H1 (cell line): ENCODE results near the gene TBC1D7. TPM values are rescaled to one million over a fixed set of nuclear protein-coding genes. Genes with fewer than 3 reads are reported as not detected.
A peak's percentile ranks its signal among the peaks of the same experiment; 100 is the strongest.

Source experiments
- CTCF ChIA-PET: fragments of 300-600 bp; sonication (Branson Sonifier 250); formaldehyde crosslinking; loops from one replicate; lab custom pipeline; 2021; ENCODE audit not compliant: partially characterized antibody; lab: Charles Lee
- POLR2A ChIA-PET: fragments of 300-600 bp; sonication (Branson Sonifier 250); formaldehyde crosslinking; loops from one replicate; lab custom pipeline; 2021; ENCODE audit warnings: inconsistent platforms; ENCODE audit not compliant: partially characterized antibody; lab: Charles Lee
- DNase-seq, 2 experiments: peaks; one replicate each; pipeline versions ENCODE4 v3.0.0 to v3.0.0-alpha.2; 2010 to 2022; ENCODE audit warnings: low spot score in 2 of 2, low read depth in 1 of 2, mixed read lengths in 1 of 2
- FAIRE-seq: peaks from 2 replicates; lab custom pipeline; 2011; peaks lifted over from hg19 to GRCh38; lab: Jason Lieb, UNC
- H2AFZ ChIP-seq: 2 replicates; pipeline ENCODE4 v1.8.1; 2012; ENCODE audit warnings: low read length, inconsistent platforms
- H2AK5ac ChIP-seq: 2 replicates; pipeline ENCODE4 v1.6.1; 2013; ENCODE audit warnings: low read depth, low read length
- H2BK120ac ChIP-seq: replicated peaks from 2 replicates; pipeline ENCODE3; 2013; ENCODE audit warnings: low read depth, low read length, inconsistent platforms
- H2BK12ac ChIP-seq: 2 replicates; pipeline ENCODE4 v1.6.1; 2013; ENCODE audit warnings: low read depth, low read length
- H2BK15ac ChIP-seq: 2 replicates; pipeline ENCODE4 v1.6.1; 2013; ENCODE audit warnings: low read length
- H2BK20ac ChIP-seq: 2 replicates; pipeline ENCODE4 v1.6.1; 2013; ENCODE audit warnings: low read length
- H2BK5ac ChIP-seq: 2 replicates; pipeline ENCODE4 v1.6.1; 2013; ENCODE audit warnings: low read depth, low read length
- H3K14ac ChIP-seq: 2 replicates; pipeline ENCODE4 v1.6.1; 2013; ENCODE audit warnings: inconsistent platforms; ENCODE audit not compliant: insufficient read length
- H3K18ac ChIP-seq: 2 replicates; pipeline ENCODE4 v1.6.1; 2013; ENCODE audit warnings: low read length; ENCODE audit errors: extremely low read depth
- H3K23ac ChIP-seq: 2 replicates; pipeline ENCODE4 v1.6.1; 2013; ENCODE audit warnings: inconsistent platforms; ENCODE audit not compliant: insufficient read length
- H3K23me2 ChIP-seq: 2 replicates; pipeline ENCODE4 v1.6.1; 2013; ENCODE audit warnings: low read depth, low read length
- H3K27ac ChIP-seq: 2 replicates; pipeline ENCODE4 v1.6.1; 2011; ENCODE audit warnings: low read depth, low read length, inconsistent platforms
- H3K27me3 ChIP-seq, 4 experiments: replicated peaks in 1 of 4; 1 replicate in 1 of 4; 2 replicates in 3 of 4; pipeline versions ENCODE4 v1.6.1 to v1.8.1; 2011 to 2013; ENCODE audit warnings: low read length in 3 of 4, mild to moderate bottlenecking in 3 of 4, inconsistent platforms in 2 of 4, mixed read lengths in 2 of 4, moderate library complexity in 1 of 4; ENCODE audit not compliant: control insufficient read depth in 3 of 4, insufficient read depth in 3 of 4; ENCODE audit errors: extremely low read depth in 1 of 4
- H3K36me3 ChIP-seq, 4 experiments: 2 replicates each; pipeline versions ENCODE4 v1.6.1 to v1.8.1; 2011 to 2013; ENCODE audit warnings: mild to moderate bottlenecking in 4 of 4, low read length in 3 of 4, moderate library complexity in 2 of 4, control low read depth in 1 of 4, inconsistent platforms in 1 of 4; ENCODE audit not compliant: insufficient read depth in 4 of 4, control insufficient read depth in 2 of 4
- H3K4ac ChIP-seq: replicated peaks from 2 replicates; pipeline ENCODE3; 2013; ENCODE audit warnings: low read length, low read depth, mixed read lengths, inconsistent platforms; ENCODE audit not compliant: insufficient read length
- H3K4me1 ChIP-seq, 4 experiments: replicated peaks in 1 of 4; 1 replicate in 1 of 4; 2 replicates in 3 of 4; pipeline versions ENCODE4 v1.6.1 to v1.8.1; 2011 to 2013; ENCODE audit warnings: low read length in 3 of 4, inconsistent platforms in 2 of 4, mixed read lengths in 1 of 4; ENCODE audit not compliant: insufficient read depth in 4 of 4, control insufficient read depth in 3 of 4
- H3K4me2 ChIP-seq, 2 experiments: 2 replicates each; pipeline versions ENCODE4 v1.6.1 to v1.8.1; 2011 to 2013; ENCODE audit warnings: low read depth in 2 of 2, low read length in 2 of 2, control low read depth in 1 of 2, inconsistent platforms in 1 of 2, mild to moderate bottlenecking in 1 of 2; ENCODE audit not compliant: insufficient read depth in 1 of 2
- H3K4me3 ChIP-seq, 4 experiments: fragments of 200-600, 300-600 bp in 1 of 4; sonication (generic), shearing (Covaris generic), sonication (Bioruptor Twin) in 1 of 4; 2 replicates each; pipeline versions ENCODE4 v1.5.1 to v1.8.1; 2011 to 2016; ENCODE audit warnings: low read length in 4 of 4, low read depth in 3 of 4, control low read depth in 2 of 4, inconsistent platforms in 2 of 4, mild to moderate bottlenecking in 2 of 4, mixed read lengths in 1 of 4, moderate library complexity in 1 of 4; ENCODE audit not compliant: insufficient read depth in 2 of 4; ENCODE audit errors: extremely low read depth in 1 of 4
- H3K56ac ChIP-seq: replicated peaks from 2 replicates; pipeline ENCODE3; 2013; ENCODE audit warnings: low read depth, mild to moderate bottlenecking, mixed read lengths, low read length, inconsistent platforms; ENCODE audit not compliant: insufficient read length
- H3K79me1 ChIP-seq: 2 replicates; pipeline ENCODE4 v1.6.1; 2013; ENCODE audit warnings: low read depth, low read length, control low read depth
- H3K79me2 ChIP-seq, 2 experiments: 2 replicates each; pipeline versions ENCODE4 v1.6.1 to v1.8.1; 2012 to 2013; ENCODE audit warnings: low read length in 2 of 2, mild to moderate bottlenecking in 2 of 2, inconsistent platforms in 1 of 2; ENCODE audit not compliant: insufficient read depth in 2 of 2, control insufficient read depth in 1 of 2
- H3K9ac ChIP-seq, 4 experiments: replicated peaks in 1 of 4; 1 replicate in 1 of 4; 2 replicates in 3 of 4; pipeline versions ENCODE4 v1.6.1 to v1.8.1; 2011 to 2013; ENCODE audit warnings: low read depth in 3 of 4, low read length in 3 of 4, control low read depth in 2 of 4, mild to moderate bottlenecking in 2 of 4, moderate library complexity in 2 of 4, inconsistent platforms in 1 of 4; ENCODE audit errors: extremely low read depth in 1 of 4
- H3K9me3 ChIP-seq, 2 experiments: 2 replicates each; pipeline versions ENCODE4 v1.6.1 to v1.8.1; 2012 to 2013; ENCODE audit warnings: mild to moderate bottlenecking in 2 of 2, moderate library complexity in 2 of 2, control low read depth in 1 of 2, inconsistent platforms in 1 of 2, low read depth in 1 of 2, low read length in 1 of 2, mixed read lengths in 1 of 2; ENCODE audit not compliant: insufficient read depth in 2 of 2
- H4K20me1 ChIP-seq, 2 experiments: replicated peaks in 1 of 2; 2 replicates each; pipeline versions ENCODE3 to v1.8.1; 2011 to 2013; ENCODE audit warnings: inconsistent platforms in 2 of 2, low read length in 2 of 2, mild to moderate bottlenecking in 1 of 2; ENCODE audit not compliant: insufficient read depth in 2 of 2, control insufficient read depth in 1 of 2
- H4K5ac ChIP-seq: 2 replicates; pipeline ENCODE4 v1.6.1; 2013; ENCODE audit warnings: low read length, low read depth, mixed read lengths, inconsistent platforms; ENCODE audit not compliant: insufficient read length
- H4K8ac ChIP-seq: 2 replicates; pipeline ENCODE4 v1.8.0; 2013; ENCODE audit warnings: mild to moderate bottlenecking, moderate library complexity, low read length, inconsistent platforms; ENCODE audit not compliant: insufficient read depth; ENCODE audit errors: extremely low read depth
- H4K91ac ChIP-seq: replicated peaks from 2 replicates; pipeline ENCODE3; 2013; ENCODE audit warnings: low read length, mixed read lengths, inconsistent platforms; ENCODE audit not compliant: insufficient read length
- BACH1 ChIP-seq: IDR thresholded peaks from 2 replicates; pipeline ENCODE4 v1.6.1; 2012; ENCODE audit warnings: low read length, improper control_type of control experiment
- CTBP2 ChIP-seq: IDR thresholded peaks from 2 replicates; pipeline ENCODE4 v1.7.0; 2011; ENCODE audit warnings: borderline replicate concordance, mild to moderate bottlenecking, moderate library complexity, mixed read lengths, low read length; ENCODE audit not compliant: insufficient read depth, insufficient read length
- HDAC6 ChIP-seq: IDR thresholded peaks from one replicate; pipeline ENCODE4 v1.7.1; 2012; ENCODE audit warnings: low read depth, mild to moderate bottlenecking, inconsistent platforms, low read length, moderate library complexity
- JUN ChIP-seq: IDR thresholded peaks from 2 replicates; pipeline ENCODE4 v1.6.1; 2011; ENCODE audit warnings: low read depth, mild to moderate bottlenecking, improper control_type of control experiment, low read length
- KDM5A ChIP-seq: fragments of 200-600 bp; IDR thresholded peaks from 2 replicates; pipeline ENCODE4 v1.7.1; 2012; ENCODE audit warnings: mild to moderate bottlenecking, low read length, inconsistent platforms, mixed read lengths
- RXRA ChIP-seq: IDR thresholded peaks from 2 replicates; pipeline ENCODE4 v1.6.1; 2011; ENCODE audit warnings: low read depth, mild to moderate bottlenecking, low read length, moderate library complexity; ENCODE audit not compliant: insufficient read depth
- TAF7 ChIP-seq: optimal IDR thresholded peaks from 2 replicates; pipeline ENCODE3; 2011; ENCODE audit warnings: low read depth, mild to moderate bottlenecking, inconsistent platforms, low read length, moderate library complexity, borderline replicate concordance
- TCF12 ChIP-seq: IDR thresholded peaks from 2 replicates; pipeline ENCODE4 v1.6.1; 2011; ENCODE audit warnings: low read depth, mild to moderate bottlenecking, low read length
- YY1 ChIP-seq: IDR thresholded peaks from 2 replicates; pipeline ENCODE4 v1.6.1; 2011; ENCODE audit warnings: low read depth, mild to moderate bottlenecking, low read length
- WGBS, 2 experiments: shearing (Covaris generic) in 1 of 2; methylation state at CpG; one replicate each; pipeline versions ENCODE4 v1.1.6 to v1.1.7; 2013 to 2015; ENCODE audit warnings: low lambda C conversion rate in 2 of 2, mixed read lengths in 2 of 2, inconsistent platforms in 1 of 2, low coverage in 1 of 2, missing lambda C conversion rate in 1 of 2; ENCODE audit not compliant: insufficient replicate concordance in 2 of 2, insufficient coverage in 1 of 2, insufficient read length in 1 of 2; ENCODE audit errors: extremely low coverage in 1 of 2, missing lambda C conversion rate in 1 of 2; 5-methylcytosine and 5-hydroxymethylcytosine counted together
- long read RNA-seq, 2 experiments: library from RNA in 1 of 2; library from capped mRNA in 1 of 2; stranded (forward); transcript quantifications; one replicate each; pipeline ENCODE4 v2.0.0, GENCODE V29; 2021; ENCODE audit warnings: inconsistent platforms in 1 of 2
- polyA minus RNA-seq, 3 experiments: library from RNA; depleted of rRNA, polyadenylated mRNA; stranded (reverse); fragments of >200 nt; gene quantifications; 1 replicate in 2 of 3; 2 replicates in 1 of 3; pipeline ENCODE4 v1.2.3, GENCODE V29; 2011
- polyA plus RNA-seq, 7 experiments: library from polyadenylated mRNA; depleted of rRNA in 3 of 7; stranded (reverse) in 5 of 7; unstranded in 2 of 7; fragments of >200 nt in 5 of 7; fragments of 200-250 nt in 2 of 7; gene quantifications; 1 replicate in 5 of 7; 2 replicates in 1 of 7; 4 replicates in 1 of 7; pipeline versions ENCODE4 v1.2.1 to v1.2.3, GENCODE V29; 2011 to 2013; ENCODE audit warnings: missing spikeins in 2 of 7, mixed read lengths in 2 of 7
- total RNA-seq: library from RNA; stranded (reverse); fragmentation: NEBNext Ultra II Directional; extraction: Animal tissue kit (Norgen Biotek cat#: 25700); gene quantifications from 2 replicates; pipeline ENCODE4 v1.2.1, GENCODE V29; 2021

TBC1D7 gene
- 55.2 and 59.9 TPM in 2 replicates for total RNA-seq
- polyA plus RNA-seq (2011; rRNA removed), result 30.7 and 46.1 TPM in 2 replicates
- 43.5 TPM for polyA plus RNA-seq (2011; cell fraction: cytosol; rRNA removed)
- polyA plus RNA-seq (2011; cell fraction: nucleus; rRNA removed), result 33.7 TPM
- polyA plus RNA-seq (2012, experiment 1 of 2), result 53.1 to 66.6 TPM (median 55.8 TPM) in 4 replicates
- polyA plus RNA-seq (2012, experiment 2 of 2), result 45.9 TPM
- polyA plus RNA-seq (2013, experiment 1 of 2), result 46.1 TPM
- 47.4 TPM for polyA plus RNA-seq (2013, experiment 2 of 2)
- 91.4 and 92.0 TPM in 2 replicates for polyA minus RNA-seq (2011; rRNA and poly(A)+ RNA removed)
- polyA minus RNA-seq (2011; cell fraction: cytosol; rRNA and poly(A)+ RNA removed), result 15.1 TPM
- polyA minus RNA-seq (2011; cell fraction: nucleus; rRNA and poly(A)+ RNA removed), result 87.6 TPM
- long read RNA-seq, experiment 1, partial matches to known transcripts, result 9 of 58 reads
- long read RNA-seq, experiment 1, other reads (novel, unspliced or antisense), result 49 of 58 reads
- long read RNA-seq, experiment 2, transcript TBC1D7-202 (8 exons, 1,116 nt), result major isoform, 6 of 24 reads
- long read RNA-seq, experiment 2, partial matches to known transcripts, result 12 of 24 reads
- long read RNA-seq, experiment 2, other reads (novel, unspliced or antisense), result 3 of 24 reads

DNA sequence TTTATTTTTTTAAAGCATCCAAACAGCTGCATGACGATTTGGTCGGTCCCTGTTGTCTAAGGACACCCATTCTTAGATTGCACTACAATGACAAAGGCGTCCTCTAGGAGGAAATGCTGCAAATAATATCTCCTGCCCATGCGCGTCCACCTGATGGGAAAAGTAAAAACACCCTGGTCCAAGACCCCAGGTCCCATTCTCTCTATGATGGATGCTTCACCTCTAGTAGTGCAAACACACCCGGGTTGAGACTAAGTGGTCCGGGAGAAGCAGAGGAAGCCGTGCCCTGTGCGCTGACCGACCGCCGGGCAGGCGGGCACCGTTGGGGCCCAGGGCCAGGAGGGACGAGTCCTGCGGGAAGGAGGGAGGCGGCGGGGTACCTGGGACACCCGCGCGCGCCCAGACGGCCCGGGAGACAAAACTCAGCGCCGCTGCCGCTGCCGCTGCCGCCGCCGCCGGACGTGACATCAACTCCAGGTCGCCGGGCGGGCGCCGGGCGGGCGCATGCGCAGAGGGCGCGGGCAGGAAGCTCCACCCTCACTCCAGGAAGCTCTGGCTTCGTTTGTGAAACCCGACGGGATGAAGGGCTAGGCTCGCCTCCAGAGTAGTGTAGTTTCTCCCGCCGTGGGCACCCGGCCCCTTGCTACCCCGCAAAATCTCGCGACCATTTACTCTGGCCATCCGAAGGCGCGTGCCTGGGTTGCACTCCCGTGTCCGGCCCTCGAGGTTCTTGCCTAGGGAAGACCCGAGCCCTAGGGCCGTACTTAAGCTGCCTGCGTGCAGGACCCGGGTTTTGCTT is at the start of gene TBC1D7:
TBC1D7 (minus strand) TSS at position 462 of the 799 bp plus-strand sequence. CDS start 1,639 bp downstream, outside the sequence.
- Histone ChIP-seq H4K8ac (peak within 1 kb of the TSS; percentile 87), H3K79me1 (no peaks in the 10 kb centered on the region), H2BK12ac (no peak within 1 kb of the TSS), H3K14ac (no peak within 1 kb of the TSS), H3K27ac (peak within 1 kb of the TSS; percentile 82), H3K4me2 (peak within 1 kb of the TSS; percentile 76 to 89), H4K91ac (no peak within 1 kb of the TSS), H3K9ac (peak within 1 kb of the TSS; percentile 82 to 88 (median 86)), H2AFZ (peak within 1 kb of the TSS; percentile 91), H4K20me1 (no peaks in the 10 kb centered on the region), H4K5ac (peak within 1 kb of the TSS; percentile 62), H3K23me2 (peaks cover 10% of the 10 kb centered on the region), H3K4me3 (peak within 1 kb of the TSS; percentile 73 to 92 (median 90)), H2BK5ac (peak within 1 kb of the TSS; percentile 84; the same call in 1 of the 2 replicates), H3K56ac (peak within 1 kb of the TSS; percentile 74), H3K4ac (no peak within 1 kb of the TSS), H3K79me2 (peaks cover 0 to 22% of the 10 kb centered on the region in 2 experiments; a peak in 3 of 4 replicates), H2BK20ac (no peak within 1 kb of the TSS), H3K23ac (no peak within 1 kb of the TSS), H2BK15ac (no peak within 1 kb of the TSS), H2BK120ac (no peak within 1 kb of the TSS), H3K9me3 (no peaks in the 10 kb centered on the region), H2AK5ac (no peak within 1 kb of the TSS), H3K4me1 (no peaks in the 10 kb centered on the region; a peak in 1 of 7 replicates), H3K18ac (peak within 1 kb of the TSS; percentile 56; the same call in 1 of the 2 replicates), H3K36me3 (peaks cover 0 to 28% (median 21%) of the 10 kb centered on the region in 4 experiments; a peak in 7 of 8 replicates), H3K27me3 (no peaks in the 10 kb centered on the region)
- 3% methylated on average over 29 of the region's 63 CpGs; no CpG with 5 or more reads in 1 of the 2 experiments for WGBS, 2 experiments
- DNase-seq (peak; percentile 79 to 97), FAIRE-seq (no peak)
- CTCF ChIA-PET, result interaction anchor here (1.0 to 1.8 kb wide), 4 partner anchors 9 to 417 kb away, joined by 3 to 9 read pairs (median 4); partner anchors contain the start of genes NOL7 and SIRT5
- POLR2A ChIA-PET, result interaction anchor here (0.6 to 2.8 kb wide), 9 partner anchors 24 to 308 kb away, joined by 3 to 22 read pairs (median 4); partner anchors contain the start of genes GFOD1, NOL7 and SIRT5
- TF ChIP-seq KDM5A (no peak), JUN (no peak), CTBP2 (no peak), TAF7 (no peak), RXRA (no peak), YY1 (0 out of 2 replicates have a peak, but pooled peaks have one; percentile 1), HDAC6 (no peak), TCF12 (no peak), BACH1 (no peak)
